ENCODE results near the gene HNF4A.

Gene HNF4A

DNA sequence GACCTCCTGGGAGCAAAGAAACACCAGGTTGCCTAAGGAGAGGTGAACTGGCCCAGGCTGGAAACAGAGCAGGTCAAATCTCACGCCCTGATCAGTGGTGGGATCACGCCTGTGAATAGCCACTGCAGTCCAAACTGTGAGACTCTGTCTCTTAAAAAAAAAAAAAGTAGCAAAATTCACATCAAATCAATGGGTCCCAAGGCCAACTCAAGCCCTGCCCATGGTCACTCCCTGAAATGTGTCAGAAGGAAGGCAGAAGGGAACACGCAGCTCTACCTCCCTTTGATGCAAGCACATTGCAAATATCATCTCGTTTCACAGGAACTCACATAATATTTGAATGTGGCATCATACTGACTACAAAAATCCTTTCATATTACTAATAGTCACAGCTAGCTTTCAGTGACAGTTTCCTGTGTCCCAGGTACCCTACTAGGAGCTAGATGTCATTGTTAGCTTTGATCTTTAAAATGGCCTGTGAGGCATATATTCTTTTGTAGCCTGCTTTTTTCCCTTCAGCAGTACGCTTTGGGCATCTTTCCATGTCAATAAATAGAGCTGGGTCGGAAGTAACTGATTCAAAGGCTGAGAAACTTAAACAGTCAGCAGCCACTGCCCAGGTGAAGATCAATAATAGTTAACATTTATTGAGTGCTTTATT lies 105.8 kb downstream of the HNF4A start:
- Histone ChIP-seq H3K9ac (ENCODE audit: insufficient read length, low read depth) (no peak overlapping the region), H3K4me1 (ENCODE audit: insufficient read depth, insufficient read length) (no peaks in the 10 kb centered on the region), H3K27me3 (ENCODE audit: insufficient read depth, insufficient read length) (no peaks in the 10 kb centered on the region), H3K36me3 (ENCODE audit: insufficient read depth, insufficient read length, low read length) (no peaks in the 10 kb centered on the region), H3K9me3 (ENCODE audit: insufficient read depth, low read length) (no peaks in the 10 kb centered on the region), H3K4me3 (ENCODE audit: insufficient read length, low read depth) (no peak overlapping the region)
- no peak for TF ChIP-seq YY1 (IDR thresholded peaks at IDR 0.05; ENCODE audit: insufficient read depth, insufficient read length)
- no peak for TF ChIP-seq SUZ12 (IDR thresholded peaks at IDR 0.05; ENCODE audit: extremely low read depth, insufficient read depth, insufficient read length)
- no peak for TF ChIP-seq ZNF274 (IDR thresholded peaks at IDR 0.05; ENCODE audit: low read depth, low read length)
- no peak for DNase-seq (ENCODE audit: low read depth, low spot score)

- no peak overlapping the region for H3K9ac ChIP-seq (ENCODE audit: insufficient read length, low read depth)
- H3K4me3 ChIP-seq (ENCODE audit: insufficient read length, low read depth): no peak overlapping the region
- TF ChIP-seq SUZ12 (IDR thresholded peaks at IDR 0.05; ENCODE audit: extremely low read depth, insufficient read depth, insufficient read length): no peak
- no peak for TF ChIP-seq ZNF274 (IDR thresholded peaks at IDR 0.05; ENCODE audit: low read depth, low read length)
- TF ChIP-seq YY1 (IDR thresholded peaks at IDR 0.05; ENCODE audit: insufficient read depth, insufficient read length): no peak
- no peaks in the 10 kb centered on the region for H3K27me3 ChIP-seq (ENCODE audit: insufficient read depth, insufficient read length)
- H3K4me1 ChIP-seq (ENCODE audit: insufficient read depth, insufficient read length): no peaks in the 10 kb centered on the region
- DNase-seq (ENCODE audit: low read depth, low spot score): no peak
- H3K9me3 ChIP-seq (ENCODE audit: insufficient read depth, low read length): no peaks in the 10 kb centered on the region
- H3K36me3 ChIP-seq (ENCODE audit: insufficient read depth, insufficient read length, low read length): no peaks in the 10 kb centered on the region
Measured at GRCh38 chr20:44461803-44462174, 106.3 kb downstream of the HNF4A start.

DNA sequence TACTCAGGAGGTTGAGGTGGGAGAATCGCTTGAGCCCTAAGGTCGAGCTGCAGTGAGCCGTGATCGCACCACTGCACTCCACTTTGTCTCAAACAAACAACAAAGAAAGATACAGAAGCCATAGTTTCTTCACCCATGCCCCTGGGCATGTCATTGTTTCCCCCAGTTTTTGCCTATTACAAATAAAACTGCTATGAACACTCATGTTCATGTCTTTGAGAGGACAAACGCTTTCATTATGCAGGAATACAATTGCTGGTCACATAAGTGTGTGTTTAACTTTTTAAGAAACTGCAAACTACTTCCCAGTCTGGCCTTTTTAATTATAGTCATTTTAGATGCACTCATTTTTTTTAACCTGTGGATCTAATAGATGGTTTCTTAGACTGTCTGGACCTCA lies 108.0 kb downstream of the HNF4A start:
- TF ChIP-seq ZNF274 (IDR thresholded peaks at IDR 0.05; ENCODE audit: low read depth, low read length) (no peak), YY1 (IDR thresholded peaks at IDR 0.05; ENCODE audit: insufficient read depth, insufficient read length) (no peak)
- H3K4me1 ChIP-seq (ENCODE audit: insufficient read depth, insufficient read length): no peaks in the 10 kb centered on the region

GRCh38 chr20:44464514-44464913 lies 109.0 kb downstream of the HNF4A start:
- Histone ChIP-seq H3K27me3 (ENCODE audit: insufficient read depth, insufficient read length) (no peaks in the 10 kb centered on the region), H3K4me1 (ENCODE audit: insufficient read depth, insufficient read length) (no peaks in the 10 kb centered on the region), H3K4me3 (ENCODE audit: insufficient read length, low read depth) (no peak overlapping the region), H3K36me3 (ENCODE audit: insufficient read depth, insufficient read length, low read length) (no peaks in the 10 kb centered on the region), H3K9ac (ENCODE audit: insufficient read length, low read depth) (no peak overlapping the region), H3K9me3 (ENCODE audit: insufficient read depth, low read length) (no peaks in the 10 kb centered on the region)
- DNase-seq (ENCODE audit: low read depth, low spot score): no peak
- TF ChIP-seq ZNF274 (IDR thresholded peaks at IDR 0.05; ENCODE audit: low read depth, low read length) (no peak), YY1 (IDR thresholded peaks at IDR 0.05; ENCODE audit: insufficient read depth, insufficient read length) (no peak), SUZ12 (IDR thresholded peaks at IDR 0.05; ENCODE audit: extremely low read depth, insufficient read depth, insufficient read length) (no peak)

More for the DNA sequence above, 108.0 kb downstream of the HNF4A start:
- H3K9me3 ChIP-seq (ENCODE audit: insufficient read depth, low read length): no peaks in the 10 kb centered on the region
- no peak overlapping the region for H3K9ac ChIP-seq (ENCODE audit: insufficient read length, low read depth)
- no peaks in the 10 kb centered on the region for H3K27me3 ChIP-seq (ENCODE audit: insufficient read depth, insufficient read length)
- no peaks in the 10 kb centered on the region for H3K36me3 ChIP-seq (ENCODE audit: insufficient read depth, insufficient read length, low read length)
- H3K4me3 ChIP-seq (ENCODE audit: insufficient read length, low read depth): no peak overlapping the region
- no peak for DNase-seq (ENCODE audit: low read depth, low spot score)

- TF ChIP-seq YY1 (IDR thresholded peaks at IDR 0.05; ENCODE audit: insufficient read depth, insufficient read length) (no peak), SUZ12 (IDR thresholded peaks at IDR 0.05; ENCODE audit: extremely low read depth, insufficient read depth, insufficient read length) (no peak), ZNF274 (IDR thresholded peaks at IDR 0.05; ENCODE audit: low read depth, low read length) (no peak)
- DNase-seq (ENCODE audit: low read depth, low spot score): no peak
- no peak overlapping the region for H3K4me3 ChIP-seq (ENCODE audit: insufficient read length, low read depth)
- no peak overlapping the region for H3K9ac ChIP-seq (ENCODE audit: insufficient read length, low read depth)
- H3K36me3 ChIP-seq (ENCODE audit: insufficient read depth, insufficient read length, low read length): no peaks in the 10 kb centered on the region
- H3K27me3 ChIP-seq (ENCODE audit: insufficient read depth, insufficient read length): no peaks in the 10 kb centered on the region
- H3K9me3 ChIP-seq (ENCODE audit: insufficient read depth, low read length): no peaks in the 10 kb centered on the region
- H3K4me1 ChIP-seq (ENCODE audit: insufficient read depth, insufficient read length): no peaks in the 10 kb centered on the region
Measured at GRCh38 chr20:44465001-44465560, 109.6 kb downstream of the HNF4A start.

GRCh38 chr20:44467289-44467883 lies 111.9 kb downstream of the HNF4A start:
- H3K27me3 ChIP-seq (ENCODE audit: insufficient read depth, insufficient read length): no peaks in the 10 kb centered on the region
- no peaks in the 10 kb centered on the region for H3K9me3 ChIP-seq (ENCODE audit: insufficient read depth, low read length)
- H3K4me1 ChIP-seq (ENCODE audit: insufficient read depth, insufficient read length): no peaks in the 10 kb centered on the region
- DNase-seq (ENCODE audit: low read depth, low spot score): no peak
- H3K4me3 ChIP-seq (ENCODE audit: insufficient read length, low read depth): no peak overlapping the region
- no peak for TF ChIP-seq ZNF274 (IDR thresholded peaks at IDR 0.05; ENCODE audit: low read depth, low read length)
- no peak for TF ChIP-seq SUZ12 (IDR thresholded peaks at IDR 0.05; ENCODE audit: extremely low read depth, insufficient read depth, insufficient read length)
- TF ChIP-seq YY1 (IDR thresholded peaks at IDR 0.05; ENCODE audit: insufficient read depth, insufficient read length): no peak
- H3K36me3 ChIP-seq (ENCODE audit: insufficient read depth, insufficient read length, low read length): no peaks in the 10 kb centered on the region
- H3K9ac ChIP-seq (ENCODE audit: insufficient read length, low read depth): no peak overlapping the region

GRCh38 chr20:44468044-44468782 lies 112.7 kb downstream of the HNF4A start:
- Histone ChIP-seq H3K9me3 (ENCODE audit: insufficient read depth, low read length) (no peaks in the 10 kb centered on the region), H3K4me3 (ENCODE audit: insufficient read length, low read depth) (no peak overlapping the region), H3K4me1 (ENCODE audit: insufficient read depth, insufficient read length) (no peaks in the 10 kb centered on the region), H3K27me3 (ENCODE audit: insufficient read depth, insufficient read length) (no peaks in the 10 kb centered on the region), H3K9ac (ENCODE audit: insufficient read length, low read depth) (no peak overlapping the region), H3K36me3 (ENCODE audit: insufficient read depth, insufficient read length, low read length) (no peaks in the 10 kb centered on the region)
- no peak for DNase-seq (ENCODE audit: low read depth, low spot score)
- TF ChIP-seq YY1 (IDR thresholded peaks at IDR 0.05; ENCODE audit: insufficient read depth, insufficient read length) (no peak), ZNF274 (IDR thresholded peaks at IDR 0.05; ENCODE audit: low read depth, low read length) (no peak), SUZ12 (IDR thresholded peaks at IDR 0.05; ENCODE audit: extremely low read depth, insufficient read depth, insufficient read length) (no peak)

Measured in NT2/D1 (cell line).